Thymus (tissue), 11 donors: ENCODE results near the gene SCAMP2. TPM values are rescaled to one million over a fixed set of nuclear protein-coding genes. Genes with fewer than 3 reads are reported as not detected.

ENCODE experiments used
- DNase-seq, 9 donors: peaks; one replicate each; pipeline ENCODE4 v3.0.0-alpha.2; 2013; ENCODE audit warnings: low spot score in 9 of 9, low read depth in 6 of 9, missing footprints in 1 of 9
- H3K27ac ChIP-seq, 2 donors: one replicate each; pipeline ENCODE4 v1.5.1; 2013; ENCODE audit warnings: control low read depth in 1 of 2, low read depth in 1 of 2, low read length in 1 of 2, mild to moderate bottlenecking in 1 of 2, moderate library complexity in 1 of 2
- H3K27me3 ChIP-seq, 2 donors: one replicate each; pipeline ENCODE4 v1.5.1; 2013; ENCODE audit warnings: low read length in 1 of 2; ENCODE audit not compliant: control insufficient read depth in 2 of 2, insufficient read depth in 1 of 2
- H3K36me3 ChIP-seq, 2 donors: one replicate each; pipeline ENCODE4 v1.5.1; 2013; ENCODE audit warnings: low read length in 1 of 2, mild to moderate bottlenecking in 1 of 2, moderate library complexity in 1 of 2; ENCODE audit not compliant: control insufficient read depth in 2 of 2, insufficient read depth in 2 of 2
- H3K4me1 ChIP-seq, 2 donors: one replicate each; pipeline ENCODE4 v1.5.1; 2013; ENCODE audit warnings: low read length in 2 of 2; ENCODE audit not compliant: control insufficient read depth in 2 of 2, insufficient read depth in 2 of 2
- H3K4me3 ChIP-seq, 2 donors: one replicate each; pipeline ENCODE4 v1.5.1; 2013; ENCODE audit warnings: low read length in 2 of 2, control low read depth in 1 of 2, mild to moderate bottlenecking in 1 of 2
- H3K9me3 ChIP-seq, 2 donors: one replicate each; pipeline ENCODE4 v1.5.1; 2013; ENCODE audit warnings: low read length in 1 of 2, mild to moderate bottlenecking in 1 of 2; ENCODE audit not compliant: control insufficient read depth in 2 of 2, insufficient read depth in 1 of 2
- WGBS: extraction: QIAGEN DNeasy Blood & Tissue Kit; methylation state at CpG from one replicate; pipeline ENCODE4 v1.1.7; 2013; 5-methylcytosine and 5-hydroxymethylcytosine counted together
- polyA plus RNA-seq: library from polyadenylated mRNA; stranded (reverse); fragments of 200-250 nt; gene quantifications from one replicate; pipeline ENCODE4 v1.2.3, GENCODE V29; 2013
- total RNA-seq: library from RNA; stranded (reverse); fragments of 120-200 nt; gene quantifications from one replicate; pipeline ENCODE4 v1.2.4, GENCODE V29; 2013
- donor health status: healthy.

The SCAMP2 gene
- total and polyA plus RNA-seq, 2 donors: 15.7 to 35.2 TPM

GRCh38 chr15:74807282-74807681 is 65.9 kb downstream of the SCAMP2 start:
- H3K27ac ChIP-seq: no peak overlapping the region
- WGBS: 86% methylated on average over 5 of the region's 5 CpGs
- H3K4me3 ChIP-seq: no peak overlapping the region
- no peaks in the 10 kb centered on the region for H3K27me3 ChIP-seq
- H3K9me3 ChIP-seq: no peaks in the 10 kb centered on the region
- H3K4me1 ChIP-seq: no peaks in the 10 kb centered on the region
- peaks cover 21 to 29% of the 10 kb centered on the region in 2 donors for H3K36me3 ChIP-seq
- DNase-seq: no peak

GRCh38 chr15:74804935-74805334 is 68.2 kb downstream of the SCAMP2 start:
- 87% methylated on average over 6 of the region's 6 CpGs for WGBS
- H3K4me1 ChIP-seq: peaks cover 0 to 7% of the 10 kb centered on the region in 2 donors
- no peak overlapping the region for H3K27ac ChIP-seq
- H3K36me3 ChIP-seq: peaks cover 44 to 52% of the 10 kb centered on the region in 2 donors
- no peak overlapping the region for H3K4me3 ChIP-seq
- no peaks in the 10 kb centered on the region for H3K9me3 ChIP-seq
- DNase-seq: no peak
- H3K27me3 ChIP-seq: no peaks in the 10 kb centered on the region

- H3K9me3 ChIP-seq: no peaks in the 10 kb centered on the region
- 96% methylated on average over 31 of the region's 31 CpGs for WGBS
- no peak overlapping the region for H3K4me3 ChIP-seq
- DNase-seq: no peak
- H3K27ac ChIP-seq: no peak overlapping the region
- peaks cover 61 to 72% of the 10 kb centered on the region in 2 donors for H3K36me3 ChIP-seq
- no peaks in the 10 kb centered on the region for H3K27me3 ChIP-seq
- H3K4me1 ChIP-seq: peaks cover 0 to 26% of the 10 kb centered on the region in 2 donors
Measured at GRCh38 chr15:74802862-74803447, 70.2 kb downstream of the SCAMP2 start.

- Histone ChIP-seq H3K27ac (no peak overlapping the region), H3K36me3 (peaks cover 61 to 72% of the 10 kb centered on the region in 2 donors), H3K9me3 (no peaks in the 10 kb centered on the region), H3K27me3 (no peaks in the 10 kb centered on the region), H3K4me3 (no peak overlapping the region), H3K4me1 (peaks cover 0 to 32% of the 10 kb centered on the region in 2 donors)
- 96% methylated on average over 20 of the region's 20 CpGs for WGBS
- DNase-seq: no peak
Measured at GRCh38 chr15:74802290-74802689, 70.9 kb downstream of the SCAMP2 start.

- Histone ChIP-seq H3K9me3 (no peaks in the 10 kb centered on the region), H3K4me1 (peaks cover 0 to 32% of the 10 kb centered on the region in 2 donors), H3K4me3 (no peak overlapping the region), H3K27me3 (no peaks in the 10 kb centered on the region), H3K36me3 (peaks cover 61 to 72% of the 10 kb centered on the region in 2 donors), H3K27ac (no peak overlapping the region)
- DNase-seq: no peak
- WGBS: 94% methylated on average over 18 of the region's 18 CpGs
Measured at GRCh38 chr15:74801311-74801997, 71.7 kb downstream of the SCAMP2 start.

GRCh38 chr15:74800559-74801094 is 72.5 kb downstream of the SCAMP2 start:
- peaks cover 61 to 72% of the 10 kb centered on the region in 2 donors for H3K36me3 ChIP-seq

GRCh38 chr15:74799856-74800558 is 73.2 kb downstream of the SCAMP2 start:
- 54% methylated on average over 18 of the region's 18 CpGs for WGBS
- H3K36me3 ChIP-seq: peaks cover 63 to 73% of the 10 kb centered on the region in 2 donors
- H3K4me1 ChIP-seq: peaks cover 0 to 37% of the 10 kb centered on the region in 2 donors
- peak in 5 of 9 donors; percentile 59 to 82 (median 79) for DNase-seq
- no peaks in the 10 kb centered on the region for H3K27me3 ChIP-seq
- H3K9me3 ChIP-seq: no peaks in the 10 kb centered on the region
- peak overlapping the region; percentile 32 to 73 for H3K27ac ChIP-seq
- no peak overlapping the region for H3K4me3 ChIP-seq

More at GRCh38 chr15:74800559-74801094, 72.5 kb downstream of the SCAMP2 start:
- Histone ChIP-seq H3K4me1 (peaks cover 0 to 32% of the 10 kb centered on the region in 2 donors), H3K4me3 (no peak overlapping the region), H3K27me3 (no peaks in the 10 kb centered on the region), H3K9me3 (no peaks in the 10 kb centered on the region), H3K27ac (no peak overlapping the region)
- no peak for DNase-seq
- 96% methylated on average over 20 of the region's 20 CpGs for whole genome bisulfite sequencing

- Histone ChIP-seq H3K4me3 (no peak overlapping the region), H3K4me1 (peaks cover 0 to 43% of the 10 kb centered on the region in 2 donors), H3K27ac (peak overlapping the region; percentile 32 to 73), H3K36me3 (peaks cover 67 to 71% of the 10 kb centered on the region in 2 donors), H3K9me3 (no peaks in the 10 kb centered on the region), H3K27me3 (no peaks in the 10 kb centered on the region)
- 93% methylated on average over 16 of the region's 16 CpGs for WGBS
- DNase-seq: peak in 2 of 9 donors; percentile 11 to 61
Measured at GRCh38 chr15:74799255-74799855, 73.8 kb downstream of the SCAMP2 start.
